Parathyroid adenoma (tissue), 2 donors: ENCODE results near the gene CAVIN1.

Experiments
- H2AFZ ChIP-seq: fragments of 300-600 bp; sonication (generic); one replicate; pipeline ENCODE4 v1.7.0; 2017; ENCODE audit warnings: antibody characterized with exemption, mild to moderate bottlenecking
- H3K27ac ChIP-seq: fragments of 300-600 bp; sonication (generic); one replicate; pipeline ENCODE4 v1.7.0; 2017
- H3K27me3 ChIP-seq: fragments of 300-600 bp; sonication (generic); one replicate; pipeline ENCODE4 v1.7.0; 2017; ENCODE audit warnings: low read length; ENCODE audit not compliant: control insufficient read depth, insufficient read depth
- H3K36me3 ChIP-seq: fragments of 300-600 bp; sonication (generic); one replicate; pipeline ENCODE4 v1.7.0; 2017; ENCODE audit warnings: low read length; ENCODE audit not compliant: control insufficient read depth, insufficient read depth
- H3K4me1 ChIP-seq: fragments of 300-600 bp; sonication (generic); one replicate; pipeline ENCODE4 v1.7.0; 2017; ENCODE audit warnings: control low read depth
- H3K4me2 ChIP-seq: fragments of 300-600 bp; sonication (generic); one replicate; pipeline ENCODE4 v1.7.0; 2017; ENCODE audit warnings: low read length
- H3K4me3 ChIP-seq: fragments of 300-600 bp; sonication (generic); one replicate; pipeline ENCODE4 v1.7.0; 2017; ENCODE audit warnings: low read depth, low read length
- H3K79me2 ChIP-seq: fragments of 300-600 bp; sonication (generic); one replicate; pipeline ENCODE4 v1.7.0; 2017; ENCODE audit warnings: control low read depth
- H3K9ac ChIP-seq: fragments of 300-600 bp; sonication (generic); one replicate; pipeline ENCODE4 v1.7.0; 2017; ENCODE audit warnings: mild to moderate bottlenecking
- H3K9me3 ChIP-seq: fragments of 300-600 bp; sonication (generic); one replicate; pipeline ENCODE4 v1.7.0; 2017; ENCODE audit warnings: low read length; ENCODE audit not compliant: control insufficient read depth
- CTCF ChIP-seq: fragments of 300-600 bp; sonication (generic); IDR thresholded peaks from one replicate; pipeline ENCODE4 v1.7.0; 2017; ENCODE audit warnings: antibody characterized with exemption, mild to moderate bottlenecking
- donor health status: primary hyperparathyroidism.

Gene CAVIN1

GRCh38 chr17:42388381-42389134 is 34.5 kb downstream of the CAVIN1 start, which contains the start of gene STAT3:
Gene STAT3, minus strand, starts transcription at chr17:42388442. Its CDS starts 39,926 bp downstream, at chr17:42348516.
- H2AFZ ChIP-seq = peak within 1 kb of the TSS; percentile 90
- H3K9me3 ChIP-seq = no peaks in the 10 kb centered on the region
- TF ChIP-seq CTCF = peak; percentile 7
- H3K27ac ChIP-seq = peak within 1 kb of the TSS; percentile 91
- peak within 1 kb of the TSS; percentile 89 for H3K4me2 ChIP-seq
- H3K4me3 ChIP-seq = peak within 1 kb of the TSS; percentile 100
- H3K4me1 ChIP-seq = peaks cover 7% of the 10 kb centered on the region
- H3K36me3 ChIP-seq = no peaks in the 10 kb centered on the region
- peak within 1 kb of the TSS; percentile 92 for H3K9ac ChIP-seq
- no peaks in the 10 kb centered on the region for H3K27me3 ChIP-seq
- H3K79me2 ChIP-seq = peaks cover 18% of the 10 kb centered on the region

GRCh38 chr17:42387661-42388380 is 35.2 kb downstream of the CAVIN1 start:
- H3K4me3 ChIP-seq = peak overlapping the region; percentile 100
- TF ChIP-seq CTCF = no peak
- peak overlapping the region; percentile 89 for H3K4me2 ChIP-seq
- no peaks in the 10 kb centered on the region for H3K9me3 ChIP-seq
- peak overlapping the region; percentile 91 for H3K27ac ChIP-seq
- no peaks in the 10 kb centered on the region for H3K36me3 ChIP-seq
- peak overlapping the region; percentile 92 for H3K9ac ChIP-seq
- peaks cover 7% of the 10 kb centered on the region for H3K4me1 ChIP-seq
- no peaks in the 10 kb centered on the region for H3K27me3 ChIP-seq
- peaks cover 20% of the 10 kb centered on the region for H3K79me2 ChIP-seq
- H2AFZ ChIP-seq = peak overlapping the region; percentile 85

- Histone ChIP-seq H3K27ac (peak overlapping the region; percentile 91), H3K4me1 (peaks cover 10% of the 10 kb centered on the region), H3K9ac (no peak overlapping the region), H3K9me3 (no peaks in the 10 kb centered on the region), H3K4me3 (peak overlapping the region; percentile 100), H3K4me2 (peak overlapping the region; percentile 89), H2AFZ (peak overlapping the region; percentile 85), H3K27me3 (no peaks in the 10 kb centered on the region), H3K79me2 (peaks cover 24% of the 10 kb centered on the region), H3K36me3 (no peaks in the 10 kb centered on the region)
- TF ChIP-seq CTCF = no peak
Measured at GRCh38 chr17:42386777-42387657, 36.0 kb downstream of the CAVIN1 start.

- Histone ChIP-seq H3K9me3 (no peaks in the 10 kb centered on the region), H3K36me3 (no peaks in the 10 kb centered on the region), H3K4me2 (no peak overlapping the region), H3K27me3 (no peaks in the 10 kb centered on the region), H2AFZ (no peak overlapping the region), H3K27ac (no peak overlapping the region), H3K79me2 (peaks cover 28% of the 10 kb centered on the region), H3K4me1 (peaks cover 4% of the 10 kb centered on the region), H3K9ac (no peak overlapping the region), H3K4me3 (no peak overlapping the region)
- TF ChIP-seq CTCF = no peak
Measured at GRCh38 chr17:42381898-42382297, 41.2 kb downstream of the CAVIN1 start.
